Activated CD8-positive, alpha-beta memory T cell treated with anti-CD3 and anti-CD28 coated beads for 48 hours (primary cell): ENCODE results near the gene HMGXB3.

Source experiments
- DNase-seq, 3 experiments: peaks; one replicate each; pipeline ENCODE4 v3.0.0-alpha.2; 2020; ENCODE audit warnings: low read depth in 2 of 3, low spot score in 2 of 3

Gene HMGXB3

GRCh38 chr5:150065886-150066285 lies 65.3 kb downstream of the HMGXB3 start:
- DNase-seq: no peak

- no peak for DNase-seq
Observed at GRCh38 chr5:150066436-150066835, 65.9 kb downstream of the HMGXB3 start.

DNA sequence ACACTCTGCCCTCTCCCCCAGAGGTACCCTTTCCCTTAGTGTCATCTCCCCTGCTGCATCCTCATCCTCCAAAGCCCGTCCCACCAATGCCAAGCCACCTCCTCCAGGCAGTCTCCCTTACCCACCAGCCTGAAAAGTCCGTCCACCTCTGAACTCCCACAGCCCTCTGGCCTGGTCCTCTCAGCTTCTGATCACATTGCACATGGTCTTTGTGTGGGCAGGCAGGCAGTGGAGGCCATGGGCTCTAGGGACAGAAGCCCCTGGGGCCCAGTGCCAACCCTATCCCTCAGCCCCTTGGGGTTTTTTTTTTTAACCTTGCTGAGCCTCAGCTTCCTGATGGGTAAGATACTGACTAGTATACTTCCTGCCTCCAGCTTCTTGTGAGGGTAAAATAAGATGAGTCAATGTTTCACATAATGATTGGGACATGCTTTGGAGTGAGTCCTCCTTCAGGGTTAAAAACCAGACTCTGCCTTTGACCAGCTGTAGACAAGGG lies 66.4 kb downstream of the HMGXB3 start:
- DNase-seq: no peak

DNA sequence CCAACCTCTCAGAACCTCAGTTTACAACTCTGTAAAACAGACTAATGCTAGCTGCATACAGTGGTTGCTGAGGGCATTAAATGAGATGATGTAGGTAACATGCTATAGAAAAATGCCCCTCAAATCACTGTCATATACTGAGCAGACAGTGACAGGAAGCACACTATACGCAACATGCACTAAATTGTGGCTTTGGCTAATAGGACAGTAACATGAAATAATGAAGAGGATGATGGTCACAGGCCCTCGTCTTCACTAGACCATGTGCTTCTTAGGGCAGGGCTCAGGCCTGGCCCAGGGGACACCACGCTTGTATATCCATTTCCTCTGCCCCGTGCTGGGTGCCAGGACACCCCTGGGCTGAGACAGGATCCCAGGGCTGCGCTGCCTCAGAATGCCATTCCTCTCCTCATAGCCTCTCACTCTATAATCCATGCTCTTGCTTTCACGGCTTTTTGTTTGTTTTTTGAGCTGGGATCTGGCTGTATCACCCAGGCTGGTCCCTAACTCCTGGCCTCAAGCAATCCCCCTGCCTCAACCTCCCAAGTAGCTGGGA lies 66.9 kb downstream of the HMGXB3 start:
- no peak for DNase-seq

GRCh38 chr5:150068071-150068470 lies 67.5 kb downstream of the HMGXB3 start:
- no peak for DNase-seq

- no peak for DNase-seq
Observed at GRCh38 chr5:150068472-150068871, 67.9 kb downstream of the HMGXB3 start.

DNA sequence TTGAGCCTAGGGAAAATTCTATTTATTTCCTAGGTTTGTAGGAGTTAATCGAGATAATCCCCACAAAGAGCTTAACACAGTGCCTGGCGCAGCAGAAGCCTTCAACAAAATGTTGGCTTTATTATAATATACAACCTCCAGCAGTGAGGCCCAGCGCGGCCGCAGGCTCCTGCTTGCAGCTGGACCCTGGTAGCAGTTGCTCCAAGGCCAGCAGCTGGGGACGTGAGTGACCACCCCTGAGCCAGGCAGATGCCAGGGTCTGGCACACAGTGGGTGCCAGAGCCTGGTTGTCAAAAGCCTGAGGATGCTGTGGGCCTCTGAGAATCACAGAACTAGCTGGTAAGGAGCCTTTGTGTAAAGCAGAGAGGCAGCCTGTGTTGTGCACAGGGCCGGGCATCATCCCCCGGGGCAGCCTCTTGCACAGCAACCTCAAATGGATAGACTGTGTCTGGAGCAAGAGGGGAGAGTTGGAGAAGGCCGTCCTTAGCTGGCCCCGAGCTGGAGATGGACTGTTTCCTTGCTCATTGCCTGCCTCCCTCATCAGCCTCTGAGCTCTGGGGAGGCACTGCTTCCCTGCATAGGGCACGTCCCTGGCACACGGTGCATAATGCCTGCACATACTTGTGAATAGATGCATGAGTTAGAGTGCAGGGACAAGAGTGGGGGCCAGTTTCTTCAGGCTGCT lies 68.6 kb downstream of the HMGXB3 start:
- DNase-seq: no peak

DNA sequence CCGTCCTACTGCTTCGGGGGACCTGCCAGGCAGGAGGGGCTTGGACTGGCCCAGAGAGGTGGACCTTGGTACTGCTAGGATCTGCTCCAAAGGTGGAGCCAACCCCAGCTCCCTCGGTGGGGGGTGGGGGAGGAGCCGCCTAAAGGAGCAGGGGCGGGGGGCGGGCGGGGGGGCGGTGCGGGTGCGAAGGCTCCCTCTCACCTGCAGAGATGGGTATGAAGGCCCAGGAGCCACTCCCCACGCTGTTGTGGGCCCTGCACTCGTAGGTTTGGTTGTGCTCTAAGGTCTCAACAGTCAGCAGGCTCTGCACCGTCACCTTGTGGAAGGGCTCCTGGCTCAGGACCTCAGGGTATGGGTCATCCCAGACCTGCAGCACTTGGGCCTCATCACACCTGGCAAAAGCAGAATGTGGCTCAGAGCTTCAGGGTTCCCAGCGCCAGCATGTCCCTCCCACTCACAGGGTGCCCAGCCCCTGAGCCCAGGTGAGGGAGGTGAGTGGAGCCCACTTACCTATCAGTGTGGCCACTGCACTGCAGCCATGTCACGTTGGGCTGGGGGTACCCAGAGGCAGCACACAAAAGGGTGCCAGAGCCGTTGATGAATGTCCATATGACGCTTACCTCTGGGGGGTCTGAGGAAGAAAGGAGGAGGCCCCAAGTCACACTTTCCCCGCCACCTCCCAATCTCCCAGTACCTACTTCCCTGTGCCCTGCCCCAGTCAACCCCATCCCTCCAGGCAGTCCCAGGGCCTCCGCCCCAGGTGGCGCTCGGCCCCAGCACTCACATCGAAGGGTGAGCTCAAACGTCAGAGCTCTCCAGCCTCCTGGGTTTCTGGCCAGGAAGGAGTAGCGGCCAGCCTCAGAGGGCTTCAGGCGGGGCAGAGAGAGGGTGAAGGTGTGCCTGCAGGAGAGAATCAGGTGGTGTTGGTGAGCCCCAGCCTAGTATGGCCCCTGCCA lies 69.4 kb downstream of the HMGXB3 start:
- DNase-seq: no peak

DNA sequence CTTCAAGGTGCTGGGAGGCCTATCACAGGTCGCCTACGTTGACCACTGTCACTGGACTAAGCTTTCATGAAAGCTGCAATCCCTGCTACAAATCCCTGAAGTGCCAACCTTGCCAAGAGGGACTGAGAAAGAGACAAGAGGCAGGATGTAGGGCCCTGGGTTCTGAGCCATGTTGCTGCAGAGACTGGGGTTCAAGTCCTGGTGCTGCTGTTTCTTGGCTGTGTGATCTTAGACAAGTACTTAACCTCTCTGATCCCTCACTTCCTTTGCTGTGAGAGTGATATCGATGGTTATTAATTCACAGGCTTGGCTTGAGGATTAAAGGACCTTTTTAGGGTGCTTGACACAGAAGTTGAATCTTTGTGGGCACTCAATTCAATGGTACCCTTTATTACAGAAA lies 70.3 kb downstream of the HMGXB3 start:
- DNase-seq: no peak

- DNase-seq: no peak
Observed at GRCh38 chr5:150073086-150073625, 72.6 kb downstream of the HMGXB3 start.

DNA sequence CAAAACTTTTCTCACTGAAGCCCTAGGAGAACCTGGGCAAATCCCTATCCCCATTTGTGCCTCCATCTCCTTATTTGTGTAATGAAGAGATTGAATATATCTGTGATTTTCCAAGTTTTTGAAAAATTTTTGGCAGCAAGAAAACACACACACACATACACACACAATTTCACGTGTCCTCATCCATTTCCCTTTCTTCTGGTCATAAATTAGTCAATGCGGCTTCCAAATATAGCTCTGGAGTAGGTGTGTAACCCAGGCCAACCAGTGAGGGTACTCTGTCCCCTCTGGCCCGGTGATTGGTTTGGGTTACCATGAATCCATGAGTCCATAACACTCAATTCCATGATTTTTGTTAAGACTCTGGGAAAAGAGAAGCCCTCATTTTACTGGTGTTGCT lies 73.1 kb downstream of the HMGXB3 start:
- DNase-seq: no peak

DNA sequence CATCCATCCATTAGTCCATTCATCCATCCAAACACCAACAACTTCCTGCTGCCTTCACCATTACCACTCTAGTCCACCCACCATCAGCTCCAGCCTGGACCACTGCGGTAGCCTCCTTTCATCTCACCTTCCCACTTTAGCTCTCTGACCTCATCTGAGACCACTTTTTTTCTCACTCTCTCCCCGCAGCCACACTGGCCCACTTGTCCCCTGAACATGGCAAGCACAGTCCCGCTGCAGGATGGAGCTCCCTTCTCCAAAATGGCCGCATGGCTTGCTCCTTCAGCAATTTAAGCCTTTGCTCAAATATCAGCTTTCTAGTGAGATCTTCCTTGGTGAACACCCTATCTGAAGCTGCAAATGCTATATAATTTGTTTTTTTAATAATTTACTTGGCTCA lies 74.7 kb downstream of the HMGXB3 start:
- DNase-seq: no peak

DNA sequence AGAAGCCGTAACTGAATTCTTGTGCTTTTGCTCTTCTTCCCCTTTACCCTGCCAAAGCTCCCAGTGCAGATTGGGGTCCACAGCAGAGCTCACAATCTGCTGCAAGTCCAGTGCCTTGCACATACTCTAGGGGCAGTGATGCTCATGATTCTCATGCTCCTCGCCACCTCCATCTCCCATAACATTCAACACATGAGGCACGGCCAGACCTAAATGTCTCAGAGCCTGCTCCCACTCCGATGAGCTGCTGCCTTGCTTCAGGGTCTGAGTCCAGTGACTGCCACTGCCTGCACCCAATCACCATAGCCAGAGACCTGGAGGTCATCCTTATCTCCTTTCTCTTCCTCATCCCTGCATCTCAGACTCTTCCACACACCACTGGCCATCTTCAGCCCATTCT lies 75.3 kb downstream of the HMGXB3 start:
- DNase-seq: no peak

DNA sequence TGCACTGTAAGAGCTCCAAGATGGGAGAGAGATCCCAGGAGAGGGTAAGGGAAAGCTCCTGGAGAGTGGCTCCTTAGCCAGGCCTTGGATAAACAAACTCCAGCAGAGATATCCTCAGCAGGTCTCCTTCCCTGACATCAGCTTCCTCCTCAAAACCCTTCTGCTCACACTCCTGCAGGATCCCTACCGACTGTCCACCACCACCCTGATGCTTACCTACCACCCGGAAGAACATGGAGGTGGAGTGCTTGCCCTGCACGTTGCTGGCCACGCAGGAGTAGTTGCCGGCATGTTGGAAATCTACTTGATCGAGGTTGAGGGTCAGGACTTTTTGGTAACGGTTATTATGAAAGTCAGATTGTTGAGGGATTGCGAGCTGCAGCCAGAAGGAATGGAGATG lies 76.5 kb downstream of the HMGXB3 start:
- DNase-seq: no peak

- DNase-seq: no peak
Observed at GRCh38 chr5:150077996-150078801, 77.7 kb downstream of the HMGXB3 start.

GRCh38 chr5:150078802-150079689 lies 78.5 kb downstream of the HMGXB3 start:
- no peak for DNase-seq

- no peak for DNase-seq
Observed at GRCh38 chr5:150079909-150080461, 79.4 kb downstream of the HMGXB3 start.

GRCh38 chr5:150080696-150081435 lies 80.3 kb downstream of the HMGXB3 start:
- DNase-seq: no peak
